Measurements from ENCODE around the gene MICU1. TPM values are rescaled to one million over a fixed set of nuclear protein-coding genes. Genes with fewer than 3 reads are reported as not detected.
"Not testable (repeated sequence)": the region's sequence is repeated elsewhere in the genome, so short reads cannot be mapped to it uniquely, and the experiment has no call there.

MICU1 gene
- polyA plus RNA-seq, 3 donors = 75.6 to 83.9 (median 77.1) TPM

- peak in 1 of 11 donors; percentile 56 for DNase-seq (ENCODE audit: extremely low read depth in 1 of 11, low read depth in 9 of 11, low spot score in 4 of 11)
Observed at GRCh38 chr10:72328045-72328828, 297.6 kb downstream of the MICU1 start.

GRCh38 chr10:72326665-72327603 lies 298.9 kb downstream of the MICU1 start:
- DNase-seq (ENCODE audit: extremely low read depth in 1 of 11, low read depth in 9 of 11, low spot score in 4 of 11) = not testable (repeated sequence)

GRCh38 chr10:72325243-72326175 lies 300.4 kb downstream of the MICU1 start:
- peak in 6 of 11 donors; percentile 75 to 87 (median 84) for DNase-seq (ENCODE audit: extremely low read depth in 1 of 11, low read depth in 9 of 11, low spot score in 4 of 11)

- DNase-seq (ENCODE audit: extremely low read depth in 1 of 11, low read depth in 9 of 11, low spot score in 4 of 11) = no peak
Observed at GRCh38 chr10:72323771-72324191, 302.1 kb downstream of the MICU1 start.

GRCh38 chr10:72323108-72323749 lies 302.6 kb downstream of the MICU1 start:
- no peak for DNase-seq (ENCODE audit: extremely low read depth in 1 of 11, low read depth in 9 of 11, low spot score in 4 of 11)

- no peak for DNase-seq (ENCODE audit: extremely low read depth in 1 of 11, low read depth in 9 of 11, low spot score in 4 of 11)
Observed at GRCh38 chr10:72322280-72323058, 303.4 kb downstream of the MICU1 start.

GRCh38 chr10:72322030-72322279 lies 303.9 kb downstream of the MICU1 start:
- no peak for DNase-seq (ENCODE audit: extremely low read depth in 1 of 11, low read depth in 9 of 11, low spot score in 4 of 11)

GRCh38 chr10:72321248-72322029 lies 304.4 kb downstream of the MICU1 start:
- DNase-seq (ENCODE audit: extremely low read depth in 1 of 11, low read depth in 9 of 11, low spot score in 4 of 11) = no peak

- no peak for DNase-seq (ENCODE audit: extremely low read depth in 1 of 11, low read depth in 9 of 11, low spot score in 4 of 11)
Observed at GRCh38 chr10:72320676-72321247, 305.1 kb downstream of the MICU1 start.

- DNase-seq (ENCODE audit: extremely low read depth in 1 of 11, low read depth in 9 of 11, low spot score in 4 of 11) = no peak
Observed at GRCh38 chr10:72319416-72320254, 306.2 kb downstream of the MICU1 start.

GRCh38 chr10:72318418-72319262 lies 307.2 kb downstream of the MICU1 start:
- DNase-seq (ENCODE audit: extremely low read depth in 1 of 11, low read depth in 9 of 11, low spot score in 4 of 11) = no peak
